GM12865 (cell line): ENCODE data around the gene HSD17B1.

ENCODE experiments used
- DNase-seq: peaks from one replicate; pipeline ENCODE4 v3.0.0; 2010; ENCODE audit warnings: low read depth
- H3K4me3 ChIP-seq: 2 replicates; pipeline ENCODE4 v1.5.1; 2011; ENCODE audit warnings: mild to moderate bottlenecking, low read depth, low read length, control low read depth
- TF ChIP-seq, protein P1 (sequence below): IDR thresholded peaks from 2 replicates; pipeline ENCODE4 v1.5.1; 2011; ENCODE audit warnings: low read length, control low read depth, low read depth, inconsistent platforms; ENCODE audit not compliant: insufficient read depth; ENCODE audit errors: missing control alignments

Gene HSD17B1

DNA sequence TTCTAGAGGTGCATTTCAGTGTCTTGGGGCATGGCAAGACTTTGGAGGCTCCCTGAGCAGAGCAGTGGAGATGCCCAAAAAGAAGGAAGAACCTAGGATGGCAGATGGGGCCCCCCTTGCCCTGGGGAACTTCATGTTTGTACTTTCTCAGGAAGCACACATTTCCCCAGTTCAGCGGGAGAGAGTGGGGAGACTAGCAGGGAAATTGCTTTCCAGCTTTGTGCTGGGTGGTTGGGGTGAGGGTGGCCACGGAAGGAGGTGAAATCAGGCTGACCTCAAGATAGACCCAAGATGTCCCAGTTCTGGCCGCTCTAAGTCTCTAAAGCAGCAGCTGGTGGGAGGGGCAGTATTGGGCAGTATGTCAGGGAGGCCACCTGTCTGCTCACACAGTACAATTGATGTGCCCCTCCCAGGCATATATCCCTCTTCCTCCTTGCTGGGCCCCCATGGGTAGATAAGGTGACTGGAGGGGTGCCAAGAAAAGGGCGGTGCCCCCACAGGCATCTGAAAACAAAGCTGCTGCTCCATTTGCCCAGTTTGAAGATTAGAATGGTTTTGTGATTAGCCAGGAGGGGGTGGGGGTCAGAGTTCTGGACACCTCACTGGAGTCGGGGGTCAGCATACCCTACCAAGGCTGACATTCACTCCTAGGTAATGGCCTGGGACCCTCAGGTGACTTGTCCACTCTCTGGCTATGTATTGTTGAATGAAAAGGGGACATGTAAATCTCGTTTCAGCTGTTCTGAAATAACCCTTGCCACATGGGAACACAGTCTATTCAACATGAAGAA is 33.8 kb upstream of the HSD17B1 start:
- TF ChIP-seq, protein P1, sequence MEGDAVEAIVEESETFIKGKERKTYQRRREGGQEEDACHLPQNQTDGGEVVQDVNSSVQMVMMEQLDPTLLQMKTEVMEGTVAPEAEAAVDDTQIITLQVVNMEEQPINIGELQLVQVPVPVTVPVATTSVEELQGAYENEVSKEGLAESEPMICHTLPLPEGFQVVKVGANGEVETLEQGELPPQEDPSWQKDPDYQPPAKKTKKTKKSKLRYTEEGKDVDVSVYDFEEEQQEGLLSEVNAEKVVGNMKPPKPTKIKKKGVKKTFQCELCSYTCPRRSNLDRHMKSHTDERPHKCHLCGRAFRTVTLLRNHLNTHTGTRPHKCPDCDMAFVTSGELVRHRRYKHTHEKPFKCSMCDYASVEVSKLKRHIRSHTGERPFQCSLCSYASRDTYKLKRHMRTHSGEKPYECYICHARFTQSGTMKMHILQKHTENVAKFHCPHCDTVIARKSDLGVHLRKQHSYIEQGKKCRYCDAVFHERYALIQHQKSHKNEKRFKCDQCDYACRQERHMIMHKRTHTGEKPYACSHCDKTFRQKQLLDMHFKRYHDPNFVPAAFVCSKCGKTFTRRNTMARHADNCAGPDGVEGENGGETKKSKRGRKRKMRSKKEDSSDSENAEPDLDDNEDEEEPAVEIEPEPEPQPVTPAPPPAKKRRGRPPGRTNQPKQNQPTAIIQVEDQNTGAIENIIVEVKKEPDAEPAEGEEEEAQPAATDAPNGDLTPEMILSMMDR: no peak
- no peak overlapping the region for H3K4me3 ChIP-seq
- DNase-seq: no peak

DNA sequence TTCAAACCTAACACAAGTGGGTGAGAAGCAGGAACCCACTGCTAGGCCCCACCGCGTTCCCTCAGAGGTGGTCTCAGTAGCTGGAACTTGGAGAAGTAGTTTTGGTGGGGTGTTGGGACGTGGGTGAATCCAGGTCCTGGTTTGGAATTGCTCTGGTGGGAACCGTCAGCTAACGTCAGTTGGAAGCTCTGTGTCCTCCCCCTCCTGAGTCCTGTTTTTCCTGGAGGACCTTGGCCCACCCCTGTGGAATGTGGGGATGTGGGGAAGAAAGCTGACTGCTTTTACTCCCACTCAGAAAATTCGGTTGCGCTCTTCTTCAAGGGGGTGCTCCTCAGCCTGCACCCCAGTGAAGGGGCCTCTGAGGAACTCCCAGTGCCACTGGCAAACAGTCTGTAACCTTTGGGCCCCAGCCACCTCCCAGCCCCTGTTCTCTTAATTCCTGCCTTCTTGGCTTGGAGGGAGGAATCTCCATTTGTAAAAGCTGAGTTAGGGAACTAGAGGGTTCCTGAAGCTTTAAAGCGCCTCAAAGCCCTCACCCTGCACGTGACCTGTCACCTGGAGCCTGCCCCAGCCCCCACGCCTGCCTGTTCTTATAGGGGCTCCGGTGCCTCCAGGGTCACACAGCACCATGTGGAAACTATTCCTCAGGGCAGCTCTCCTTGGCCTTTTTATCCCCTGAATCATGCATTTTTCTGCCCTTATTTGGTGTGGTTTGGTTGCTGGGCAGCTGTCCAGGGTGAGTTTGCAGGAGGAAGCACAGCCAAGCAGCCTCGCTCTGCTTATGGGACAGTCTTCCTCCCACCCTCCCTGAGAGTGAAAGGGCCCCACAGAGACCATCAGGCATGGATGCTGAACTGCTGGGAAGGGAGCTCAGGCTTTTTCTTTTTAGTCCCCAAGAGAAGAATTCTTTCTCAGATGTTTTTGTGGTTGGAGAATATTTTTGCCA is 32.9 kb upstream of the HSD17B1 start:
- H3K4me3 ChIP-seq: no peak overlapping the region
- DNase-seq: no peak
- TF ChIP-seq, protein P1: no peak

DNA sequence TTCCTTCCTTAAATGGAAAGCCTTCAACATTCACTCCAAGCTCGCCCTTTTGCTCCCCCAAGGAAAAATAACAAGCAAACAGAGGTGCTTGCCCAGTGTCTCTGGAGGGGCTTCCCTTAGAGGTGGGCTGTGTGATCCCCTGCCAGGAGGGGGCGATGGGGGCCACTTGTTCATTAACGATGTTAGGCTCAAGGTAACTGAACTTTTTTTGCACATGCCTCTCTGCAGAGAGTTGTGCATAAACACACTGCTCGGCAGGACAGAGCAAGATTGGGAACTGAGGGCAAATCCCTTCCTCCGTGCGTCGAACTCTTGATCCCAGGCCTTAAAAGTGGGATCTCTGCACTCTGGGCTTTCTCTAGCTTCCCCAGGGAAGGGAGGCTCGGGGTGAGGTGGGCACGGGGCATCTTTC is 32.2 kb upstream of the HSD17B1 start:
- DNase-seq: no peak
- TF ChIP-seq, protein P1: peak; percentile 24
- H3K4me3 ChIP-seq: no peak overlapping the region

DNA sequence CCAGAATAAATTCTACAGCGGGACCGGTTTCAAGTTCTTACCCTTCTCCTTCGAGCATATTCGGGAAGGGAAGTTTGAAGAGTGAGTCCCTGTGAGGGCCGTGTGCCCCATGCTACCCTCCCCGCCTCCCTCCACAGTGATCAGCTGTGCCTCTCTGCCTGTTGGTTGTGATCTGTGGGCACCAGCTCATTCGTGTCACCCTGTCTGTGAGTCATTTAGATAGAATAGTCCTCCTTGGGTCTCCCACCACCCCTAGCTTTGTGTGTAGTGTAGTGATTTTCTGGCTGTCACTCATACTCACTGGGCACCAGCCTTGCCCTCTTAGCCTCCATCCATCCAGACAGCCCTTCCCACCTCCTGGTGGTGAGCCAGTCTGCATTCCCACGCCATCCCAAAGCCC is 31.7 kb upstream of the HSD17B1 start:
- H3K4me3 ChIP-seq: no peak overlapping the region
- DNase-seq: no peak
- TF ChIP-seq, protein P1: no peak

DNA sequence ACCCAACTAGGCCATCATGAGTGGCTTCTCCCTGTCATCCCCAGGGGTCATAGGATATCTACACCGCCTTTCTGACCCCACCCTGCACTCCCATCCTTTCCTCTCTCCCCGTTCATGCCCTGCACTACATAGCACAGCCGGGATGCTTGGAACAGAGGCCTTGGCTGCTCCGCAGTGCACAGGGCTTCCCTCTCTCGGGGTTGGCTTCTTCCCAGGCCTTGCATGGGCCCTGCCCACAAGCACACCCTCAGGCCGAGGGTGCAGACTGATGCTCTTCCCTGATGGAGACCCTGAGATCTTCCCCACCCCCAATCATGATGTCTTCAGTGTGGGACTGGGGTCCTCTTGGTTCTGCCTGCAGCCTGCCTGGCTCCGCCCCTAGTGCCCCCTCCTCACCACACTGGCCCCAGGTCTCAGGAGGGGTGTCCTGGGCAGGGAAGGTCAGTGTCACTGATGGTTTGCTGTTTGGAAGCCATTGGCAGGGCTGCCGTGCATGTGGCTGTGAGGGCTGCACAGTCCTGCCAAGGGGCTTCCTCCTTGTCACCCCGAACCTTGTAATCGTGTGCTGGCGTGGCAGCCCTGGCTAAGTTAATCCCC is 31.0 kb upstream of the HSD17B1 start:
- TF ChIP-seq, protein P1: no peak
- DNase-seq: no peak
- H3K4me3 ChIP-seq: no peak overlapping the region

DNA sequence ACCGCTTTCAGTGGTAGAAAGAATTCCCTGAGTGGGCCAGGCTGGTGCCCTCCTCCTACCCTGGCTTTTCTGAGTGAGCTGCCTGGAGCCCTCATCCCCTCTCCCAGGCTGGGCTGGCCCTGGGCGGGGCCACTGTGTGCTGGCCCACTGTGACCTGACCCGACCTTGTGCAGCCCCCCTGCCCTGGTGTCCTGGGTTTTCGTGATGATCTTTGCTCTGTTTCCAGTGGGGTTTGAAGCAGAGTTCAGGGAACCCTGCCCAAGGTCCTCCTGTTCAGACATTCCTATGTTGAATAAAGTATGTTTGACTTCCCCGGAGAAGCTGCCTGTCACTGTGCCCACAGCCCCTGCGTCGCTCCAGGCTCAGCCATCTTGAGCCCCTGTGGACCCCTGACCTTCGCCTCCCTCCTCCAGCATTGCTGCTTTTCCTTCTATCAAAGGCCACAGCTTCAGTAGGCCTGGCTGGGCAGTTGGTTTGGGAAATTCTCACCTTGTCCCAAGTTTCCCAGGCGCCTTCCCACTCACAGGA is 30.4 kb upstream of the HSD17B1 start:
- no peak overlapping the region for H3K4me3 ChIP-seq
- DNase-seq: no peak
- TF ChIP-seq, protein P1: no peak
